Fibroblast of skin of left quadriceps (primary cell): ENCODE data around the gene ZNF556.

ENCODE experiments used
- DNase-seq, 2 experiments: peaks; one replicate each; pipeline ENCODE4 v3.0.0-alpha.2; 2013; ENCODE audit warnings: low read depth in 2 of 2

ZNF556 gene

GRCh38 chr19:2905918-2906519 lies 38.9 kb downstream of the ZNF556 start:
- no peak for DNase-seq

GRCh38 chr19:2906631-2907195 lies 39.6 kb downstream of the ZNF556 start:
- DNase-seq, result no peak

- DNase-seq, result no peak
Observed at GRCh38 chr19:2912306-2912705, 45.2 kb downstream of the ZNF556 start.

- DNase-seq, result no peak
Observed at GRCh38 chr19:2917275-2918184, 50.4 kb downstream of the ZNF556 start.

GRCh38 chr19:2922987-2923386 lies 55.9 kb downstream of the ZNF556 start:
- DNase-seq, result no peak

GRCh38 chr19:2923510-2923909 lies 56.4 kb downstream of the ZNF556 start:
- peak in 1 of 2 experiments; percentile 10 for DNase-seq

GRCh38 chr19:2926341-2927031 lies 59.4 kb downstream of the ZNF556 start:
- DNase-seq, result no peak

- DNase-seq, result no peak
Observed at GRCh38 chr19:2927032-2927430, 59.9 kb downstream of the ZNF556 start.
